ENCODE measurements around the gene NOTCH1.

- TF ChIP-seq ZBTB20 (tag by site-specific recombination; IDR thresholded peaks at IDR 0.05), result no peak
- TF ChIP-seq CTCF (tag by site-specific recombination; IDR thresholded peaks at IDR 0.05), result no peak
- TF ChIP-seq ZNF768 (tag by site-specific recombination; IDR thresholded peaks at IDR 0.05), result no peak
- TF ChIP-seq GLI4 (tag by site-specific recombination; IDR thresholded peaks at IDR 0.05), result no peak
- no peak for TF ChIP-seq ZNF146 (tag by site-specific recombination; IDR thresholded peaks at IDR 0.05)
- no peak for TF ChIP-seq ZNF10 (tag by site-specific recombination; IDR thresholded peaks at IDR 0.05)
- no peak for TF ChIP-seq GLIS2 (tag by site-specific recombination; IDR thresholded peaks at IDR 0.05)
- TF ChIP-seq ZBTB1 (tag by site-specific recombination; IDR thresholded peaks at IDR 0.05), result no peak
- no peak for TF ChIP-seq ATF2 (tag by site-specific recombination; IDR thresholded peaks at IDR 0.05; ENCODE audit: low read depth)
- TF ChIP-seq, protein P1, sequence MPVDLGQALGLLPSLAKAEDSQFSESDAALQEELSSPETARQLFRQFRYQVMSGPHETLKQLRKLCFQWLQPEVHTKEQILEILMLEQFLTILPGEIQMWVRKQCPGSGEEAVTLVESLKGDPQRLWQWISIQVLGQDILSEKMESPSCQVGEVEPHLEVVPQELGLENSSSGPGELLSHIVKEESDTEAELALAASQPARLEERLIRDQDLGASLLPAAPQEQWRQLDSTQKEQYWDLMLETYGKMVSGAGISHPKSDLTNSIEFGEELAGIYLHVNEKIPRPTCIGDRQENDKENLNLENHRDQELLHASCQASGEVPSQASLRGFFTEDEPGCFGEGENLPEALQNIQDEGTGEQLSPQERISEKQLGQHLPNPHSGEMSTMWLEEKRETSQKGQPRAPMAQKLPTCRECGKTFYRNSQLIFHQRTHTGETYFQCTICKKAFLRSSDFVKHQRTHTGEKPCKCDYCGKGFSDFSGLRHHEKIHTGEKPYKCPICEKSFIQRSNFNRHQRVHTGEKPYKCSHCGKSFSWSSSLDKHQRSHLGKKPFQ (tag by site-specific recombination; IDR thresholded peaks at IDR 0.05), result no peak
- no peak for TF ChIP-seq SALL2 (tag by site-specific recombination; IDR thresholded peaks at IDR 0.05; ENCODE audit: borderline replicate concordance)
- TF ChIP-seq ZNF692 (tag by site-specific recombination; IDR thresholded peaks at IDR 0.05), result no peak
- TF ChIP-seq, protein P2, sequence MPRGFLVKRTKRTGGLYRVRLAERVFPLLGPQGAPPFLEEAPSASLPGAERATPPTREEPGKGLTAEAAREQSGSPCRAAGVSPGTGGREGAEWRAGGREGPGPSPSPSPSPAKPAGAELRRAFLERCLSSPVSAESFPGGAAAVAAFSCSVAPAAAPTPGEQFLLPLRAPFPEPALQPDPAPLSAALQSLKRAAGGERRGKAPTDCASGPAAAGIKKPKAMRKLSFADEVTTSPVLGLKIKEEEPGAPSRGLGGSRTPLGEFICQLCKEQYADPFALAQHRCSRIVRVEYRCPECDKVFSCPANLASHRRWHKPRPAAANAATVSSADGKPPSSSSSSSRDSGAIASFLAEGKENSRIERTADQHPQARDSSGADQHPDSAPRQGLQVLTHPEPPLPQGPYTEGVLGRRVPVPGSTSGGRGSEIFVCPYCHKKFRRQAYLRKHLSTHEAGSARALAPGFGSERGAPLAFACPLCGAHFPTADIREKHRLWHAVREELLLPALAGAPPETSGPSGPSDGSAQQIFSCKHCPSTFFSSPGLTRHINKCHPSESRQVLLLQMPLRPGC (tag by site-specific recombination; IDR thresholded peaks at IDR 0.05), result no peak
Observed at GRCh38 chr9:136456258-136456657, 89.6 kb downstream of the NOTCH1 start.
